ENCODE measurements around the gene DNAI2. TPM values are rescaled to one million over a fixed set of nuclear protein-coding genes. Genes with fewer than 3 reads are reported as not detected.

Gene DNAI2
- total and polyA plus RNA-seq, 9 of the 15 experiments (the other 6 are each of a cell fraction or from before 2014, with no cell fraction given): not detected

DNA sequence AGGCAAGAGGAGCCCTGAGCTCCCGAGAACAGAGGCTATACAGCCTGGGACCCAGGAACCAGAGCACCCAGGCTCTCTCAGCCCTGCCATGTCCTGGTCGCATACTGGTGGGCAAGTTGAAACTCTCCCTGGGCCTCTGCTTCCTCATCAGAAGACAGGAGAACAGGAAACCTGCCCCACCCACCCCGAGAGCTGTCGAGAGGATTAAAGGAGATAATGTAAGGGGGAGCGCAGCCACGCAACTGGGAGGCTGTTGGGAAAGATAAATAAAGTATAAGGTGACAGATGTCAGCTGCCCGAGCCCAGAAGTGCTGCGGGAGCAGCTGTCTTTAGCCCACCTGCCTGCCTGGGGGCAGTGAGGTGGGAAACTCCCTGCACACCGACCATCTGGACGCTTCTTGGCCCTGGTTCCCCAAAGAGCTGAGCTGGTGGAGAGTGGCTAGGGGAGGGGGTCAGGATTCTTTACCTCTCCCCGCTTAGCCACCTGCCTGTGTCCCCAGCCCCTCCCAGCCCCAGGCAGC lies 58.8 kb downstream of the DNAI2 start (continued):
- TF ChIP-seq FUS (optimal IDR thresholded peaks at IDR 0.05; ENCODE audit: low read depth, low read length) (no peak), DPF2 (IDR thresholded peaks at IDR 0.05) (peak; percentile 88), BRD4 (IDR thresholded peaks at IDR 0.05) (no peak), GATAD2A (IDR thresholded peaks at IDR 0.05) (no peak), RBM34 (IDR thresholded peaks at IDR 0.05; ENCODE audit: borderline replicate concordance, insufficient read depth, low read length) (no peak), NFIX (CRISPR knock-in tag; IDR thresholded peaks at IDR 0.05; ENCODE audit: low read depth) (no peak), C11orf30 (IDR thresholded peaks at IDR 0.05; ENCODE audit: low read depth) (no peak), MED1 (CRISPR knock-in tag; IDR thresholded peaks at IDR 0.05; ENCODE audit: borderline replicate concordance) (no peak), SMARCB1 (IDR thresholded peaks at IDR 0.05; ENCODE audit: insufficient read length, low read depth) (no peak), NFE2L1 (tag; IDR thresholded peaks at IDR 0.05; ENCODE audit: borderline replicate concordance, low read depth) (no peak), ZNF384 (IDR thresholded peaks at IDR 0.05; ENCODE audit: low read depth, low read length) (no peak), GTF2F1 (IDR thresholded peaks at IDR 0.05; ENCODE audit: low read depth, low read length) (no peak), PTBP1 (IDR thresholded peaks at IDR 0.05; ENCODE audit: low read depth, low read length) (no peak), ZNF76 (CRISPR knock-in tag; IDR thresholded peaks at IDR 0.05; ENCODE audit: borderline replicate concordance) (no peak), ZFP1 (CRISPR knock-in tag; IDR thresholded peaks at IDR 0.05) (no peak), DACH1 (IDR thresholded peaks at IDR 0.05; ENCODE audit: partially characterized antibody) (peak; percentile 73), SRSF1 (IDR thresholded peaks at IDR 0.05; ENCODE audit: low read depth, low read length) (no peak), JUN (IDR thresholded peaks at IDR 0.05; ENCODE audit: borderline replicate concordance, low read depth, low read length) (no peak), JUN (CRISPR knock-in tag; IDR thresholded peaks at IDR 0.05; ENCODE audit: borderline replicate concordance) (no peak), MCM7 (IDR thresholded peaks at IDR 0.05) (no peak)
- TF ChIP-seq, protein P1, sequence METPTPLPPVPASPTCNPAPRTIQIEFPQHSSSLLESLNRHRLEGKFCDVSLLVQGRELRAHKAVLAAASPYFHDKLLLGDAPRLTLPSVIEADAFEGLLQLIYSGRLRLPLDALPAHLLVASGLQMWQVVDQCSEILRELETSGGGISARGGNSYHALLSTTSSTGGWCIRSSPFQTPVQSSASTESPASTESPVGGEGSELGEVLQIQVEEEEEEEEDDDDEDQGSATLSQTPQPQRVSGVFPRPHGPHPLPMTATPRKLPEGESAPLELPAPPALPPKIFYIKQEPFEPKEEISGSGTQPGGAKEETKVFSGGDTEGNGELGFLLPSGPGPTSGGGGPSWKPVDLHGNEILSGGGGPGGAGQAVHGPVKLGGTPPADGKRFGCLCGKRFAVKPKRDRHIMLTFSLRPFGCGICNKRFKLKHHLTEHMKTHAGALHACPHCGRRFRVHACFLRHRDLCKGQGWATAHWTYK (CRISPR knock-in tag; IDR thresholded peaks at IDR 0.05): no peak
- TF ChIP-seq, protein P2, sequence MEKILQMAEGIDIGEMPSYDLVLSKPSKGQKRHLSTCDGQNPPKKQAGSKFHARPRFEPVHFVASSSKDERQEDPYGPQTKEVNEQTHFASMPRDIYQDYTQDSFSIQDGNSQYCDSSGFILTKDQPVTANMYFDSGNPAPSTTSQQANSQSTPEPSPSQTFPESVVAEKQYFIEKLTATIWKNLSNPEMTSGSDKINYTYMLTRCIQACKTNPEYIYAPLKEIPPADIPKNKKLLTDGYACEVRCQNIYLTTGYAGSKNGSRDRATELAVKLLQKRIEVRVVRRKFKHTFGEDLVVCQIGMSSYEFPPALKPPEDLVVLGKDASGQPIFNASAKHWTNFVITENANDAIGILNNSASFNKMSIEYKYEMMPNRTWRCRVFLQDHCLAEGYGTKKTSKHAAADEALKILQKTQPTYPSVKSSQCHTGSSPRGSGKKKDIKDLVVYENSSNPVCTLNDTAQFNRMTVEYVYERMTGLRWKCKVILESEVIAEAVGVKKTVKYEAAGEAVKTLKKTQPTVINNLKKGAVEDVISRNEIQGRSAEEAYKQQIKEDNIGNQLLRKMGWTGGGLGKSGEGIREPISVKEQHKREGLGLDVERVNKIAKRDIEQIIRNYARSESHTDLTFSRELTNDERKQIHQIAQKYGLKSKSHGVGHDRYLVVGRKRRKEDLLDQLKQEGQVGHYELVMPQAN (IDR thresholded peaks at IDR 0.05; ENCODE audit: borderline replicate concordance): no peak
- TF ChIP-seq, protein P3, sequence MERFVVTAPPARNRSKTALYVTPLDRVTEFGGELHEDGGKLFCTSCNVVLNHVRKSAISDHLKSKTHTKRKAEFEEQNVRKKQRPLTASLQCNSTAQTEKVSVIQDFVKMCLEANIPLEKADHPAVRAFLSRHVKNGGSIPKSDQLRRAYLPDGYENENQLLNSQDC (CRISPR knock-in tag; IDR thresholded peaks at IDR 0.05): no peak
- TF ChIP-seq, protein P4, sequence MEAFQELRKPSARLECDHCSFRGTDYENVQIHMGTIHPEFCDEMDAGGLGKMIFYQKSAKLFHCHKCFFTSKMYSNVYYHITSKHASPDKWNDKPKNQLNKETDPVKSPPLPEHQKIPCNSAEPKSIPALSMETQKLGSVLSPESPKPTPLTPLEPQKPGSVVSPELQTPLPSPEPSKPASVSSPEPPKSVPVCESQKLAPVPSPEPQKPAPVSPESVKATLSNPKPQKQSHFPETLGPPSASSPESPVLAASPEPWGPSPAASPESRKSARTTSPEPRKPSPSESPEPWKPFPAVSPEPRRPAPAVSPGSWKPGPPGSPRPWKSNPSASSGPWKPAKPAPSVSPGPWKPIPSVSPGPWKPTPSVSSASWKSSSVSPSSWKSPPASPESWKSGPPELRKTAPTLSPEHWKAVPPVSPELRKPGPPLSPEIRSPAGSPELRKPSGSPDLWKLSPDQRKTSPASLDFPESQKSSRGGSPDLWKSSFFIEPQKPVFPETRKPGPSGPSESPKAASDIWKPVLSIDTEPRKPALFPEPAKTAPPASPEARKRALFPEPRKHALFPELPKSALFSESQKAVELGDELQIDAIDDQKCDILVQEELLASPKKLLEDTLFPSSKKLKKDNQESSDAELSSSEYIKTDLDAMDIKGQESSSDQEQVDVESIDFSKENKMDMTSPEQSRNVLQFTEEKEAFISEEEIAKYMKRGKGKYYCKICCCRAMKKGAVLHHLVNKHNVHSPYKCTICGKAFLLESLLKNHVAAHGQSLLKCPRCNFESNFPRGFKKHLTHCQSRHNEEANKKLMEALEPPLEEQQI (IDR thresholded peaks at IDR 0.05): no peak
- TF ChIP-seq, protein P5, sequence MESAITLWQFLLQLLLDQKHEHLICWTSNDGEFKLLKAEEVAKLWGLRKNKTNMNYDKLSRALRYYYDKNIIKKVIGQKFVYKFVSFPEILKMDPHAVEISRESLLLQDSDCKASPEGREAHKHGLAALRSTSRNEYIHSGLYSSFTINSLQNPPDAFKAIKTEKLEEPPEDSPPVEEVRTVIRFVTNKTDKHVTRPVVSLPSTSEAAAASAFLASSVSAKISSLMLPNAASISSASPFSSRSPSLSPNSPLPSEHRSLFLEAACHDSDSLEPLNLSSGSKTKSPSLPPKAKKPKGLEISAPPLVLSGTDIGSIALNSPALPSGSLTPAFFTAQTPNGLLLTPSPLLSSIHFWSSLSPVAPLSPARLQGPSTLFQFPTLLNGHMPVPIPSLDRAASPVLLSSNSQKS (CRISPR knock-in tag; IDR thresholded peaks at IDR 0.05): no peak

Measured in K562 (cell line).